Stimulated activated CD4-positive, alpha-beta T cell treated with anti-CD3 and anti-CD28 coated beads, Interleukin-4, amount 100 ng/mL, for 48 hours (primary cell): ENCODE data around the gene ZDHHC20.

Experiments
- DNase-seq, 2 donors: peaks; one replicate each; pipeline ENCODE4 v3.0.0-alpha.2; 2020; ENCODE audit warnings: low read depth in 2 of 2

The ZDHHC20 gene

DNA sequence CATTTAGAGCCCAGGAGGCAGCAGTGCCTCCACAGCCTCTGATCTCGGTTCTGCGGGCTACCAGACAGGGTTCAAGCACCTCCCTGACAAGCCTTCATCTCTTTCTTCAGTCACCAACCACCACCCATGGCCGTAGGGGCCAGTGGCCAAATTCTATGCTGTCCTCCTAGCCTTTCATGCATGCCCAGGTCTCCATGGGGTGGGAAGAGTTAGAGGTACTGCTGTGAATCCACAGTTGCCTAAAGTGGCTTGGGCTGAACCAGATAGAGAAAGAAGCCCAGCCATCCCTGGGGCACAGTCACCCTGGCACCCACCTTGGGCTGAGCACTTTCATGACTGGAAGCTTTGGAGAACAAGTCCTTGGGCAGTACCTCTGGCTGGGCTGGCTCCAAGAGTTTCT, 97.4 kb downstream of the ZDHHC20 start:
- no peak for DNase-seq

DNA sequence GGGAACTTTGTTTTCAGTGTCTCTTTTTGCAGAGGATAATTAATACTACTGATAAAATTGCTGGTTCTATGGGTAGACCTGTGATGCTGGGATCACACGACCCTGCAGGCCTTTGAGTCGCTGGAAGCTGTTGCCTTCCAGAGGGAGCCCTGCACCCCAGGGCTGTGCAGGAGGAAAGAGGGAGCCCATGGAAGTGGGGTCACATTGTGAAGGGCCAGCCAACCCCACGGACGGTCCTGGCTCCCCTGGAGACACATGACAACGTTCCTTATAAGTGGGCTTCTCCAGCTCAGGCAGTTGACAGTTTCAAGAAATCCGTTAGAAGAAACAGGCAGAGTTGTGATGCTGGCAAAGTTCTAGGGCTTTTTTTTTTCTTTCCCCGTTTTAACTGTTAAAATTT, 98.0 kb downstream of the ZDHHC20 start:
- no peak for DNase-seq

DNA sequence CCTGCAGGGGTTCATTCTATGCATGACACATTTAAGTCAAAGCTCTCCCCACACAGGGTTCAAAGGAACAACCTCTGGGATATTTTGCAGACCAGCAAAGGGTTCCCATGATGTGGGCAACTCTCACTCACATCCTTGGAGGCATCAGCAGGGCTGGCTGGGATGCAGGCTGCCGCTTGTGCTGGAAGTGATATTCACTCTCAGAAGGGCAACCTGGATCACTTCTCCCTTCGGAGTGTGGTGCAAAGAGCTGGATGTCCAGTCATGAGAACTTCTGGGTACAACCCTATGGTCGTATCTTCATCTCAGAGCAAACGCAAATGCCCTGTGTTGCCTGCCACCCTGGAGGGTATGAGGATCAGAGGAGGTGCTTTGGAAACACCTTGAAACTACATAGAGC, 98.6 kb downstream of the ZDHHC20 start:
- DNase-seq = no peak

DNA sequence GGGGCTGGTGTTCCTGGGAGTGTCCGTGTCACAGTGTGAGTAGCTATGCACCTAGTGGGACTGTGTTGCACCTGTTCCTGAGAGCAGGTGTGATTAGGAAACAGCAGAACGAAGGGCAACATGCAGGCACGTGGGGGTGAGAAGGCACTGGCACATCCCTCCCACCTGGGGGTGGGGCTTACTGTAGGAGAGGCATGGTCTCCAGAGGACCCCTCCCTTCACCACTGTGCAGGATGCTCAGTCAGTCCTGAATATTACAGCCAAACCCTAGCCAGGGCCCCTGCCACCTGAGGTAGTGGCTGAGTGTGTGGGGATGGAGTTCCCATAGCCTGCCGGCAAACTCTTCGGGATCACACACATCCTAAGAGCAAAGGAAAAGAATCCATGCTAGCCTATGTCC, 99.2 kb downstream of the ZDHHC20 start:
- DNase-seq = no peak

DNA sequence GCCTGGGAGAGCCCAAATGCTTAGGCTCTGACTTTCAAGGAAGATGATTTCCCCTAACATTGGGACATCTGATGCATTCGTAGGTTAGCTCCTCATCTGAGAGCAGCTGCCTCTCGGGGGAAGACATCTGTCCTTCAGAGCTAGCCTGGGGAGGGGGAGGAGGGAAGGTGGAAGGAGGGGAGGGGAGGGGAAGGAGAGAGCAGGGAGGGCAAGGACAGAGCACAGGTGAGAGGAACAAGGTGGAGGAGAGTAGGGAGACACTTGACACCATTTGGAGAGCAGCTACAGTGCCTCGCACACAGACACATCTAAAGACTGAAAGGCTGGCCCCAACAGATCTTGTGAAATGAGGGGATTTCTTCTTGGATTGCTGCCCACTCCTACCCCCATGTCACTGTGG, 103.8 kb downstream of the ZDHHC20 start:
- DNase-seq = no peak

DNA sequence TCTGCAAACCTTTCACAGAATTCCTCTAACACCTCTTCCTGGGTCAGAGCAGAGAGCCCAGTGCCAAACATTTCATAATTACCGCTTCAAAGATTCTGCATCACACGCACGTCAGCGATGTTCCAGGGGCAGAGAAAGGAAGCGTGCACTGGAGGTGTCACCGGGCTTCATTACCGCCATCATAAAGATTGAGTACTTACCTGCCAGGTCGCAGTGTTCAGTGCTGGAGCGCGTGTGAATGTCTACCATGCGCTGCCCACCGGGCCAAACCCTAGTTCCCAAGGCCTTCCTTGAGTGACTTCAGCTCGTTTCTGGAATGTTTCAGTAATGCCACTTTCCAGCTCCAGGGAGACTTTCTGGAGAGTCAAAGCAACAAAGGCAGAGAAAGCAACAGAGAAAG, 104.4 kb downstream of the ZDHHC20 start:
- no peak for DNase-seq

DNA sequence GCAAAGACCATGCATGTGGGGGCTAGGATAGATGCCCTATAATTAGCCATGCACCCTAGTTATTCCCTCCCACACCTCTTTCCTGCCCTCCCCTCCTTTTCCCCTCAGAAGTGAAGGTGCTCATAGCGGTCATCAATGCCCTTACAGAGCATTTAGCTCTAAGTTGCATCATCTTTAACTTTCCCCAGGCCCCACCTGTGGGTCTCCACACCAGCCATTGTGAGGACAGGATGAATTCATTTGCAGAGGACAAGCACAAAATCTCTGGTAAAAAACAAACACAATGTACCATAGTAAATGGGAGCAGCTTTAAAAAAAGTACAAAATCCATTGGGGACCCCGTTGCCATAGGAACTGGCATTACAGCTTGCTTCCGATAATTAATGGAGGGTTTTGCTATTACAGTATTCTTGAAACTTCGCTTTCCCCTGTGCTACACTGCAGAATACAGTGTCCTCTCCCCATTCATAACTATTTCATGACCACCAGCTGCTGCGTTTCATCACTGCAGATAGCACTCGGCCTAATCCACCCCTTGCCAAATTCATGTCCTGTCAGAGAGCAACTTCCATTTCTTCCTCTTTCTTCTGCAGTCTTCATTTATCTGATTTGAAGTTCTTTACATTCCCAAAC, 110.5 kb downstream of the ZDHHC20 start:
- DNase-seq = no peak

DNA sequence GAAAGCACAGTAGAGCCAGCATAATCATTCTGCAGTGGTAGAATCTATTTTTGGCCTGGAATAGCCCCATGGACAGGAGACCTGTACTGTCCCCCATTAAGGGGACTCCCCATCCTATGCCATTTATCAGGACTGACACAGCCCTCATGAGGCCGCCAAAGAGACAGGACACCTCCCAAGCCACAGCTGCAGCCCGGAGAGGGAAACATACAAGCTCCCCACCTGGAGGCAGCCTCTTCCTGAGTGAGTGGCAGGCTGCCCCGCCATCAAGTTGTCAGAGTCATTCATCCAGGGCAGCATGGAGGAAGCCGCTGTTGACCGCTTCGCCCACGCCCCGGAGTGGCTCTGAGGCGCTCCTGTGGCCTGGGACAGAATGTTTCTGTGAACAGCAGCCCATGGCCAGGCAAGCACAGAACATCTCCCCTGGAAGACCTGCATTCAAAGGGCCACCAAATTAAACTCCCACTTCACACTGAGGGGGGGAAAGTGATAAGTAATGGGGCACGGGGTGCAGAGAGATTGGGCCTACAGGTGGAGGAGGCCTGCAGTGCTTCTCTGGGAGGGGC, 111.3 kb downstream of the ZDHHC20 start:
- no peak for DNase-seq

DNA sequence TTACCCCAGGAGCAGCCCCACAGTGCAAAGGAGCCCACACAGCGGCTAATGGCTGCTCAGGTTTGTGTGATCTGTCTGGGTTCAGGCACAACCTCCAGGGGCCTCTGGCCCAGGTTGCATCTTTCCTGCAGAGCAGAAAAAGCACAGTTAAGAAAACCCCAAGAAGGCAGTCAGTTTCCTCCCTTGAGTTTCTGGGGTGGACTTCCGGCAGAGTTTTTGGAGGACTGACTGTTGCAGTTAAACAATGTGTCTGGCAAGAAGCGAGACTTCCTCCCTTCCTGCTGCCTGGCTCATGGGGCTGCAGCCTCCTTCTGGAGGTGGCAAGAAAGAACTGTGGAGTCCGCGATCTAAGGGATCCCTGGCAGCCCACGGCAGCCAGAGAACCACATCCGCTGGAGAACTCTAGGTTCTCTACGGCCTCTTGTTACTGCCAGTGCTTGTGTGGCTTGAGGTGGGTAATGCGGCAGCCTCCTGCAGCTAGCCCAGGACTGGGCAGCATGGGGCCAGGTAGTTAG, 114.4 kb downstream of the ZDHHC20 start:
- DNase-seq = no peak

DNA sequence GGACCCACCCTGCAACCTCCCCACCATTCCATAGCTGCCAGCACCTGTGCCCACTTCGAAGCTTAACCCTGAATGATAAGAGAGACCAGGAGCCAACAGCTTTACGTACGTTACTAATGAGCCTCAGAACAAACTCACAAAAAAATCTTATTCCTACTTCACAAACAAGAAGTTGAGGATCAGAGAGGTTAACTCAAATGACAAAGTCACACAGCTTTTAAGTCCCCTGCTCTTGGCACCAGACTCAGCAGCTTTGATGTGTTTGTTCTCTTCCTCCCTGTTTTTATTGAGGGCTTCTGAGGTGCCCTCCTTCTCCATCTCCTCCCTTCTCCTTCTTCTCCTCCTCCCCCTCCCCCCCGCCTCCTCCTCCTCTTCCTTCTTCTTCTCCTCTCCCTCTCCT, 115.4 kb downstream of the ZDHHC20 start:
- no peak for DNase-seq

DNA sequence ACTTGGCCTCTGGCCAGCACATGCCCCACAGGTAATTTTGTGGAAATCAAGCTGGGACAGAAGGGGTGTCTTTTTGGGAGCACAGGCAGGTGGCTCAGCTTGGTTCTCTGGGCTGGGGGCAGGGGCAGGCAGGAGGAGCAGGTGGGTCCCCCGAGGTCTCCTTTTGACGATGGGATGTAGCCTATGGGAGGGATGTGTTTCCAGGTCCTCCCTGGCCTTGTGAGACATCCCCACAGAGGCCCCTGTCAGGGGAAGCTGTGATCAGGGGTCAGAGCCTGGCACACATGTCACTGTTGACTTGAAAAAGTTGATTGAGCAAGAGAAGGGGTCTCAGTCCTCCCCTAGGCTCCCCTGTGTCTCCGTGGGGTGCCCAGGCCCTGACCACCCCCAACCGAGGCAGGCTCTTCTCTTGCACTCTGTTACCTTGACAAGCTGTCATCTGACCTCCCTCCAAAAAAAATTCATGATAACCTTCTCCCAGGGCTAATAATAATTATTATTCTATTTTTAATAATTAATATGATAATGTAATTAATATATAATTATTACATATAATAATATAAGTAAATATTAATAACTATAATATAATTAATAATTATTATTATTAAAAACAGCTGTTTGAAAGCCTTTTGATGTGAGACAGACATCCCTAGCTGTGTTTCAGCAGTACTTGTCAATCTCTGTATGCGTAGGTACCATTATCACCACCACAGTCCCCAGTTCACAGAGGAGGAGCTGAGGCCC, 116.2 kb downstream of the ZDHHC20 start:
- DNase-seq = no peak

DNA sequence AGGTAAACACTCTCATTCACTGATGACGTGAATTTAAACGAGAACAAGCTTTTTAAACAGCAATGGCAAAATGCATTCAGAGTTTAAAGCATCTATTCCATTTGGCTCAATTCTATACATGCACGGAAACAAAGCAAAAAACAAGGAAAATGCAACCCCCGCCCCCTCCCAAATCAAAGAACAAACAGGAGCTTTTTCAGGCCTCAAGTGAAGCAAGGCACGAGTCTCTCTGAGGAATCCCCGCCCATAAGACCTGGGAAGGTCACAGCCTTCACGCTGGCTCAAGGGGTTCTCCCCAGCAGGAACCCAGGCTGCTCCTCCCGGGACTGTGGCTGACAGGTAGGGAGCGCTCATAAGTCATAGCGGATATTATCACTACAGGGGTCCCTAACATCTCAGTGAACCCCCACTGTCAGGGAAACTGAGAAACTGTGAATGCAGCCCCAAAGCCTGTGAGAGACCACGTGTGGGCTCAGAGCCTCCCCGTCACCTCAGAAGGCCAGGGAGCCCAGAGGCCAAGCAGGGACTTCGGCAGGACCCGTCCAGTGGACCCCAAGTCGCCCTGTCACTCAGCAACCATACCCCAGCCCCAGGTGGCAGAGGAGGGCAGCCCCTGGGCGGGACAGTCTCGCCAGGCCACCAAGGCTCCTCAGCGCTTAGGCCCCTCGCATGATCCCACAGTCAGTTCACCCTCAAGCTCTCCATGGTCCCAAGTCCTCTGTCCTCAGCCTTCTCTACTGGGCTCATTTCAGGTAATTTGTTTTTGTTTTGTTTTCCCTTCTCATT, 117.3 kb downstream of the ZDHHC20 start:
- DNase-seq = no peak

DNA sequence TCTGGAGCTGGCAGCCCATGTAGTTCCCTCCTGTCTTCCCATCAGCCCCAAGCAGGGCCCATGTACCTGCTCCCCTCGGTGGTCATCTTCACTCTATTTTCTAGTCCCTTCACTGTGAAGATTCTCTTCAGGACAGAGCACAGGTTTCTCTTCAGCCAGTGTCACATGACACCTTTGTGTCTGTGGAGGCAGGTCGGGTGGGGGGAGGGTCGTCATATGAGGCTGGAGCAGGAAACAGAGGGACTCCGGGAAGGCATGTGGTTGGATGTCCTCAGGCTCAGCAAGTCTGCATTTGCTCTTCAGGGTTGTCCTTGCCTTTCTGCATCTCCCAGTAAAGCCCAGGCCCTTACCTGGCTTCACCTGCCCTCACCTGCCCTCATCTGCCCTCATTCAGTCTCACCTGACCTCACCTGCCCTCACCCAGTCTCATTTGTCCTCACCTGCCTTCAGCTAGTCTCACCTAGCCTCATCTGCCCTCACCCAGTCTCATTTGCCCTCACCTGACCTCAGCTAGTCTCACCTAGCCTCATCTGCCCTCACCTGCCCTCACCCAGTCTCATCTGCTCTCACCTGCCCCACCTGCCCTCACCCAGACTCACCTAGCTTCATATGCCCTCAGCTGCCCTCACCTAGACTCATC, 120.3 kb downstream of the ZDHHC20 start:
- DNase-seq = no peak

DNA sequence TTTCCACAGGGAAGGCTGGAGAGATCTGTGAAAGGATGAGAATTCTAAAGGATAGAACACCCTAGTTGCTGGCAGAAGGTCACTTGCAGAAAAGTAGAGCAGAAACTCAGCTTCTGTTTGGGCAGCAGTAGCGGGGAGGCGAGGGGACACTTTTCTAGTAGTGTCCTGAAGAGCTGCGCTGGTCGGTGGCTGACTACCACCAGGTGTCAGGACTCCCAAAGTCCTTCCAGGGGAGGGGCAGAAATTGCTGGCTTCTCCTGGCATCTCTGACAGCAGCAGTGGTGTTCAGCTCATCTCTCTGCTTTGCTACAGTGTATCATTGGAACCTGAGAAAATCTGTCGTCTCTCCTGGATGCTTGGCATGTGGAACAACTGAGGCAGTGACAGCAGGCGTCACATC, 120.9 kb downstream of the ZDHHC20 start:
- DNase-seq = no peak

DNA sequence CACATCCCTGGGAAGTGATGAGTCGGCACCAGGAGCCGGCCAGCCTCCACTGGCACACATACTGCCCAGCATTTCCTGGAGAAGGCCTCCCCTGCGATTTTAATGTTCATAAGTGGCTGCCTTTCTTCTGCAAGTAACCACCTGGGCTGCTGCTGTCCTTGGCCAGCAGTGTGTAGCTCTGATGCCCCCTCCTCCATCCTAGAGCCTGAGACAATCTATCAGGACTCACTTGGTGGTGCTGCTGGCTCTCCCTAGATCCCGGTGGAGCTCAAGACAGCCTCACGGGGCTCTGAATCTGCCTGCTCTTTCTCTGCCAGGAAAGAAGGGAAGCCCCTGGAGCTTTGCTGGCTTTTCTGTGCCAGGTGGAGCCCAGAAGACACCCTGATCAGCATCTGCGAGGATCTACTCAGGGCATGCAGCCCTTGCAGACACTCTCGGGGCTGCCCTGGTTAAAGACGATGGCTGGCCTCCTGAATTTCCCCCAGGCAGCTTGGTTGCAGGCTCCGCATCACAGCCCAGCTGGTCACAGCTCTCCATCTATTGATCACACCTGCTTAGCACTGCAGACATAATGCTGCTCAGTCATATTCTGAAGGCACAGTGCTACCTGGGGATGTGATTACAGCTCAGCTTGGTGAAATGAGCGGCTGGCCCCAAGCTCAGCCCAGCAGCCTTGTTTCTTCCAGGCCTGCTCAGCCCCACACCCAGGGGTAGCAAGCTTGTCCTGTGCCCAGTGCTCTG, 122.3 kb downstream of the ZDHHC20 start:
- no peak for DNase-seq

DNA sequence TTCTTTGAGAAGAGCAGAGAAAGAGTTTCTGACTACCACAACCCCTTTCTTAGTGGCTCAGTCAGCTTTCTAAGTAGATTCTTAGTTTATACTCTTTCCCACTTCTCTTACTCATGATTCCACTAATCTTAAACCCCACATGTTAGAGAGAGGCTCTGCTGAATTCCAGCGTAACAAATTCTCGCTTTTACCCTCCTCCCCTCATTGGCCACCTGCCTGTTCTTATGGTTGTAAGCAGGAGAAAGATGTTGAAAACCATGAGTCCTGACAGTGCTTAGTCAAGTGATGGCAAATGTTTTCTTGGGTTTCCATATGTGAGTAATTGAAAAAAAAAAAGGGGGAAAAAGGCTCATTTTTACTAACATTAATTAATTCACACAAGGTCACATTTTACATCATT, 125.9 kb downstream of the ZDHHC20 start:
- no peak for DNase-seq

DNA sequence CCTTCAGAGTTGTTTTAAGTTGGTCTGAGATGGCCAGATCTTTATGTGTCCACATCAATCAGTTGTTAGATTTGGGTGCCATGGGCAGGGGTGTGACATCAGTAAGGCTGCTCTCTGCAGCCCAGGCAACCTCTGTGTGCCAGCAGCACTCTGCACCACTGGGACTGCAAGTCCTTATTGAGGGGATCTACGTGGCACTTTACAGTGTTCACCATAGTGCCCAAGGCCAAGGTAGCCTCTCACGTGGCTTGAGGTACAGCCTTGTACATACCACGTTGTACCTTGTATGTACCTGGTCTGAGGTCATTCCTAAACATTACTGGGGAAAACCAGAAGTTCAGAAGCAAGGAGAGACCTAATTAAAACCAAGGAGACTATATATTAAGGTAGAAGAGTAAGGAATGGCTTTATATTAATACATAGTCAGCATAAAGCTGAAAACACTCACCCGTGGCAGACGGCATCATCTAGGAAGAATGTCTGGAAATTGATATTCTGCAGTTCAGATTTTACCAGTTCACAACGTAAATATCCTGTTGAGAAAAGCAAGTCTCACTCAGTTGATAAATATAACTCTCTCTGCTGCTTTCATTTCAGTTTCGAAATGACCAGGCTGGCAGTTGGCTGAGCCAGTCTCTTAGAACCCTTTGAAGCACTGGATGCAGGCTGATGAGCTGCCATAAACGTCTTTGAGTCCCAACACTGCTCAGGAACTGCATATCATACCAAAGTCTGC, 128.8 kb downstream of the ZDHHC20 start:
- no peak for DNase-seq

DNA sequence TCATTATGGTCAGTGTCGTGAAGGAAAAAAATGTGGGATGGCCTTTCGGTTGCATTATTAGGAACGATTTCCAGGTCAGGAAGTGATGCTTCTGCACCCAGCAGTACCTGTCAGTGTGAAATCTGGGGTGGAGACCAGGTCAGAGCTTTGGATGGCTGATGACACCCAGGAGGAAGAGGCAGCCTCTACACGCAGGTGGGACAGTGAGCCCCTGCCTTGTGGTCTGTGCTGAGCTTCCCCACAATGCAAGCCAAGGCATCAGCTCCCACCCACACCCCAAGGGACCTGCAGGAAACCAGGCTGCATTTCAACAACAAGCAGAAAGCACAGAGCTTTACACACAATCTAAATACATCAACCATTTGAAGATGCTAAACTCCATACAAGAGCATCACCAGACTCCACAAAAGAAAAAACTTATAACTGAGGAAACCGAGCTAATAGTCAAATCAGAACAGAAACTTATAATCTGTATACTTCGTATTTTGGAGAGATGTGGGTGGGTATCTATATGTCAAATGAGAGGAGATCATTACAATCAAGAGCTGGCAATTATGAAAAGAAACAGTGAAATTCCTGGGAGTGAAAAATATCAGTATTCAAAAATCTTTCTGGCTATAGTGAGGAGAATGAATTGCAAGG, 130.1 kb downstream of the ZDHHC20 start:
- no peak for DNase-seq

DNA sequence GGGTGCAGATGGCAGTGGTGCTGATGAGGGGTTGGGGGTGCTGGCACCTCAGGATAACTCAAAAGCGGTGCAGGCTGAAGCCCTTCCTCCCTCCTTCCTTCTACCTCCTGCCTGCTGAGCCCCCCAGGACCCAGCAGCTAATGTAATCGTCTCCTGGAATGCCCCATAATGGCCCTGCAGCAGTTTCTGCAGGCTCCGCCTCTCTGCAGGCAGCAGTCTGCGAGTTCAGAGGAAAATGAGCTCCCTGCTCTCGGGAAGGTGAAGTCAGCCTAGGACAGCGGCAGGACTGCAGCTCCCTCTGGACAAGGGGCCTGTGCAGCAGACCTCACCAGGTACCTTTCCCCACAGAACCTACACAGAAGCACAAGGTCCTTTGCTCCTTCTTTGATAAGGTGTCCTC, 130.9 kb downstream of the ZDHHC20 start:
- no peak for DNase-seq
